Astrocyte of the spinal cord (primary cell): ENCODE data around the gene ZBTB20.
A peak's percentile ranks its signal among the peaks of the same experiment; 100 is the strongest.

Experiments
- DNase-seq: peaks from one replicate; pipeline ENCODE4 v3.0.0; 2011; ENCODE audit warnings: low read depth, low spot score
- H3K4me3 ChIP-seq: 2 replicates; pipeline ENCODE4 v1.5.1; 2011; ENCODE audit warnings: low read depth, mild to moderate bottlenecking, low read length, moderate library complexity
- in situ Hi-C: cut with HindIII; loops from 2 replicates; pipeline ENCODE4 v1.10.0; 2017; ENCODE audit warnings: low sequenced_read_pairs
- TF ChIP-seq, protein P1 (sequence below): IDR thresholded peaks from 2 replicates; pipeline ENCODE4 v1.5.1; 2012; ENCODE audit warnings: low read depth, mild to moderate bottlenecking, low read length, inconsistent platforms

Gene ZBTB20

GRCh38 chr3:114456742-114457141, 690.3 kb downstream of the ZBTB20 start:
- DNase-seq = no peak
- no peak overlapping the region for H3K4me3 ChIP-seq
- TF ChIP-seq, protein P1, sequence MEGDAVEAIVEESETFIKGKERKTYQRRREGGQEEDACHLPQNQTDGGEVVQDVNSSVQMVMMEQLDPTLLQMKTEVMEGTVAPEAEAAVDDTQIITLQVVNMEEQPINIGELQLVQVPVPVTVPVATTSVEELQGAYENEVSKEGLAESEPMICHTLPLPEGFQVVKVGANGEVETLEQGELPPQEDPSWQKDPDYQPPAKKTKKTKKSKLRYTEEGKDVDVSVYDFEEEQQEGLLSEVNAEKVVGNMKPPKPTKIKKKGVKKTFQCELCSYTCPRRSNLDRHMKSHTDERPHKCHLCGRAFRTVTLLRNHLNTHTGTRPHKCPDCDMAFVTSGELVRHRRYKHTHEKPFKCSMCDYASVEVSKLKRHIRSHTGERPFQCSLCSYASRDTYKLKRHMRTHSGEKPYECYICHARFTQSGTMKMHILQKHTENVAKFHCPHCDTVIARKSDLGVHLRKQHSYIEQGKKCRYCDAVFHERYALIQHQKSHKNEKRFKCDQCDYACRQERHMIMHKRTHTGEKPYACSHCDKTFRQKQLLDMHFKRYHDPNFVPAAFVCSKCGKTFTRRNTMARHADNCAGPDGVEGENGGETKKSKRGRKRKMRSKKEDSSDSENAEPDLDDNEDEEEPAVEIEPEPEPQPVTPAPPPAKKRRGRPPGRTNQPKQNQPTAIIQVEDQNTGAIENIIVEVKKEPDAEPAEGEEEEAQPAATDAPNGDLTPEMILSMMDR = no peak
- in situ Hi-C loops = no loop called here

GRCh38 chr3:114455432-114455831, 691.7 kb downstream of the ZBTB20 start:
- in situ Hi-C loops = no loop called here
- no peak for DNase-seq
- H3K4me3 ChIP-seq = no peak overlapping the region
- TF ChIP-seq, protein P1 = no peak

DNA sequence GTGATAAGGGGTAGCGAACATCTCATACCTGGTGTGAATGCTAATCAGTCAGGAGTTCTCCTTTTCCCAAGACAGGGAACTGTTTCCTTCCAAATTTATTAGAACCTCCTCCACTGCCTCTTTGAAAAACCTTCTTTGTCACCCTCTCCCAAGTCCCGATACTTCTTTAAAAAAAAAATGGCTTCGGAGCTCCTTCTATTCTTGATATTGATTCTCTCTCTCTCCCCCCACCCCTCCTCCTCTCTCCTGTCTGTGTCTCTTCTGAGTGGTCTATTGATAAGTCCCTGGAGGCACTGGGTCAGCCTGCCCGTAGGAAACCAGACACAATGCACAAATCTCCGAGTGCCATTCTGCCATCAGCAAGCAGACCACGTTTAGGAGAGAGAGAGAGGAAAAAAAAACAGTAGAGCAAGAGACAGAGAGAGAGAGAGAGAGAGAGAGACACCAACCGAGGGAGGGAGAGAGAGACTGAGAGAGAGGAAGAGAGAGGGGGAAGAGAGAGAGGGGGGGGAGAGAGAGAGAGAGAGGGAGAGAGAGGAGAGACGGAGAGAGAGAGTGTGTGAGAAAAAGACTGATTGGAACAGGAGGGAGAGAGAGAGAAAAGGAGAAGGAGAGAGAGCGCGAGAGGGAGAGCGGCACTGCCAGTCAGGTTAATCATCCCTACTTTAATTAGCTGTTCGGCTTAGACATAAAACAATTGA, 692.4 kb downstream of the ZBTB20 start:
- TF ChIP-seq, protein P1 = no peak
- DNase-seq = peak; percentile 53
- H3K4me3 ChIP-seq = peak overlapping the region; percentile 50
- in situ Hi-C loops = no loop called here

GRCh38 chr3:114453361-114453780, 693.7 kb downstream of the ZBTB20 start:
- TF ChIP-seq, protein P1 = no peak
- in situ Hi-C loops = no loop called here
- no peak overlapping the region for H3K4me3 ChIP-seq
- no peak for DNase-seq

DNA sequence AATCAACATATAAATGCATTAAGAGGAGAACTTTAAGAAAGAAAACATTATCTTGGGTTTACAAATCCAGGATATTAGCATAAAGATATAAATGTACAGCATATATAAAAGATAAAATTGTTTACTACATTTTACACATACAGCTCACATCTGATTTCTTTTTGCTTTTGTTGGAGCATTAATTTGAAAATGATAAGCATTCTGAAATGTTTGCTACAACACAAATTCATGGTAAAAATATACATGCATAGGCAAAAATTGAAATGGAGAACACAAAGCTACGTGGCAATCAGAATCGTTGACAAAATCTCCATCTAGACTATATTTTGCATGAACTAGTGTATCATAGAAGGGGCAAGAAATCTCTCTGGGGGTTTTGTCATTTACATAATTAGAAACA, 694.2 kb downstream of the ZBTB20 start:
- no peak for DNase-seq
- TF ChIP-seq, protein P1 = no peak
- H3K4me3 ChIP-seq = no peak overlapping the region
- in situ Hi-C loops = no loop called here

DNA sequence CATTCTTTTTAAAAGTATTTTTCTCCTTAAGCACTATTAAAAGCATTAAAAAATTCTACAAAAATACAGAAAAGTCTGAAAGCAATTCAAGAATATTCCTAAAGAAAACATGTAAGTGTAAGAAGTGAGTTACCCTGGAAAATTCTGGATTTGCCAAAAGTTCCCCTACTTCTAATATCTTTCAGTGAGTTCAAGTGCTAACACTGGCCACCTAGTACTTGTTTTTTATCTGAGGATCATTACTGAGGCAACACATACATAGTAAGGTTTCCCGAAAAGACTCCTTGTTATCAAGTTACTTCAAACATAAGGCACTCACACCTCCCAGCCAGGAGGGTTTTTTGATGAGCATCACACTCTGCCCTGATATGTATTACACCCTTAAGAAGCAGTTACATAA, 694.8 kb downstream of the ZBTB20 start:
- peak; percentile 27 for DNase-seq
- TF ChIP-seq, protein P1 = no peak
- in situ Hi-C loops = no loop called here
- no peak overlapping the region for H3K4me3 ChIP-seq
